ENCODE measurements around the gene VSIG10L2. TPM values are rescaled to one million over a fixed set of nuclear protein-coding genes. Genes with fewer than 3 reads are reported as not detected.

VSIG10L2 gene
- total and polyA plus RNA-seq, 7 donors = 0.68 TPM; not detected in 6

GRCh38 chr11:125974284-125974683 is 28.4 kb downstream of the VSIG10L2 start:
- no peak for DNase-seq

DNA sequence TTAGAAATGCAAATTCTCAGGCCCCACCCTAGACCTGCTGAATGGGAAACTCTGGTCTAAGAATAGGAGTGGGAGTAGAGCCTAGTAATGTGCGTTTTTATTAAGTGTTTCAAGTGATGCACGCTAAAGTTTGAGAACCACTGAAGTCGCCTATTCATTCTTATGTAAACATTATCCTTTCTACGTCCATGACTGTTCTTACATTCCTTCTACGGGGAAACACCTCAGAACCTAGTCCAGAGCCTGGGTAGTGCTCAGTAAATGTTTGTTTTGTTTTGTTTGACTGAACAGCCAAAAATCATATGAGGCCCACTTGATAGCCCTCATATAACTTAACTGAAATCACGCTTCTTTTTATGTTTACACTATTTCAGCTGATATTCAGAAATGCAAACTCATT is 29.8 kb downstream of the VSIG10L2 start:
- Histone ChIP-seq H3K27ac (no peak overlapping the region), H3K4me1 (peaks cover 0 to 6% (median 0%) of the 10 kb centered on the region in 4 donors), H3K36me3 (peaks cover 0 to 50% (median 0%) of the 10 kb centered on the region in 4 donors), H3K27me3 (no peaks in the 10 kb centered on the region), H3K9me3 (no peaks in the 10 kb centered on the region), H3K4me3 (no peak overlapping the region)
- WGBS, 2 donors = 47 to 79% methylated on average over 6 of the region's 6 CpGs
- no peak for DNase-seq
- TF ChIP-seq POLR2A (IDR thresholded peaks at IDR 0.05) = no peak
- no peak for TF ChIP-seq EP300 (IDR thresholded peaks at IDR 0.05)
- TF ChIP-seq POLR2AphosphoS5 (IDR thresholded peaks at IDR 0.05) = no peak
- TF ChIP-seq, protein P1, sequence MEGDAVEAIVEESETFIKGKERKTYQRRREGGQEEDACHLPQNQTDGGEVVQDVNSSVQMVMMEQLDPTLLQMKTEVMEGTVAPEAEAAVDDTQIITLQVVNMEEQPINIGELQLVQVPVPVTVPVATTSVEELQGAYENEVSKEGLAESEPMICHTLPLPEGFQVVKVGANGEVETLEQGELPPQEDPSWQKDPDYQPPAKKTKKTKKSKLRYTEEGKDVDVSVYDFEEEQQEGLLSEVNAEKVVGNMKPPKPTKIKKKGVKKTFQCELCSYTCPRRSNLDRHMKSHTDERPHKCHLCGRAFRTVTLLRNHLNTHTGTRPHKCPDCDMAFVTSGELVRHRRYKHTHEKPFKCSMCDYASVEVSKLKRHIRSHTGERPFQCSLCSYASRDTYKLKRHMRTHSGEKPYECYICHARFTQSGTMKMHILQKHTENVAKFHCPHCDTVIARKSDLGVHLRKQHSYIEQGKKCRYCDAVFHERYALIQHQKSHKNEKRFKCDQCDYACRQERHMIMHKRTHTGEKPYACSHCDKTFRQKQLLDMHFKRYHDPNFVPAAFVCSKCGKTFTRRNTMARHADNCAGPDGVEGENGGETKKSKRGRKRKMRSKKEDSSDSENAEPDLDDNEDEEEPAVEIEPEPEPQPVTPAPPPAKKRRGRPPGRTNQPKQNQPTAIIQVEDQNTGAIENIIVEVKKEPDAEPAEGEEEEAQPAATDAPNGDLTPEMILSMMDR (IDR thresholded peaks at IDR 0.05) = no peak
- intact Hi-C loops (cut with DNase I) = no loop called here

More at GRCh38 chr11:125974284-125974683, 28.4 kb downstream of the VSIG10L2 start:
- TF ChIP-seq POLR2AphosphoS5 (IDR thresholded peaks at IDR 0.05) = no peak
- TF ChIP-seq, protein P1 (IDR thresholded peaks at IDR 0.05) = no peak
- no peak for TF ChIP-seq EP300 (IDR thresholded peaks at IDR 0.05)
- no peak for TF ChIP-seq POLR2A (IDR thresholded peaks at IDR 0.05)
- H3K9me3 ChIP-seq = no peaks in the 10 kb centered on the region
- peaks cover 0 to 48% (median 2%) of the 10 kb centered on the region in 4 donors for H3K36me3 ChIP-seq
- peaks cover 0 to 6% (median 0%) of the 10 kb centered on the region in 4 donors for H3K4me1 ChIP-seq
- no peak overlapping the region for H3K4me3 ChIP-seq
- intact Hi-C loops (cut with DNase I) = no loop called here
- no peaks in the 10 kb centered on the region for H3K27me3 ChIP-seq
- H3K27ac ChIP-seq = no peak overlapping the region

DNA sequence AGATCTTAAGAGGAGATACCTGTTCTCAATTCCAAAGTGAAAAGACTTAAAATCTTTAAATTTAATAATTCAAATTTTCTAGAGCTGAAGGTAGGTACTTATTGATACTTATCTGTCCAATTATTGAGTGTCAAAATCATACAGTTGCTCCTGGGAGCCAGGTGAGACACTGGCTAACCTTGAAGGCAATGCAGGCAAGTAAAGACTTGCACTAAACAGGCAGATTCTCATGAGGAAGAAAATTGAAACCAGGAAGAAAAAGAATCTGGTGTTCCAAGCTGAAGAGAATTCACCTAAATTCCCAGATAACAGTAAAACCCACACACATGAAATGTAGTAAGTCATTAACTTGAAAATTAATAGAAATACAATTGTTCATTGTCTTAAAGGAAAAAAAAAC is 30.3 kb downstream of the VSIG10L2 start:
- DNase-seq = no peak
- Histone ChIP-seq H3K9me3 (no peaks in the 10 kb centered on the region), H3K27ac (no peak overlapping the region), H3K36me3 (peaks cover 0 to 55% (median 0%) of the 10 kb centered on the region in 4 donors), H3K4me3 (no peak overlapping the region), H3K4me1 (peaks cover 0 to 6% (median 0%) of the 10 kb centered on the region in 4 donors), H3K27me3 (no peaks in the 10 kb centered on the region)
- no peak for TF ChIP-seq POLR2AphosphoS5 (IDR thresholded peaks at IDR 0.05)
- TF ChIP-seq, protein P1 (IDR thresholded peaks at IDR 0.05) = no peak
- TF ChIP-seq EP300 (IDR thresholded peaks at IDR 0.05) = no peak
- TF ChIP-seq POLR2A (IDR thresholded peaks at IDR 0.05) = no peak
- intact Hi-C loops (cut with DNase I) = no loop called here

- no peak for DNase-seq
- no peak for TF ChIP-seq POLR2AphosphoS5 (IDR thresholded peaks at IDR 0.05)
- TF ChIP-seq, protein P1 (IDR thresholded peaks at IDR 0.05) = no peak
- TF ChIP-seq EP300 (IDR thresholded peaks at IDR 0.05) = no peak
- no peak for TF ChIP-seq POLR2A (IDR thresholded peaks at IDR 0.05)
- peaks cover 0 to 6% (median 0%) of the 10 kb centered on the region in 4 donors for H3K4me1 ChIP-seq
- no peak overlapping the region for H3K27ac ChIP-seq
- H3K9me3 ChIP-seq = no peaks in the 10 kb centered on the region
- no peaks in the 10 kb centered on the region for H3K27me3 ChIP-seq
- H3K4me3 ChIP-seq = no peak overlapping the region
- intact Hi-C loops (cut with DNase I) = no loop called here
- peaks cover 0 to 65% (median 0%) of the 10 kb centered on the region in 4 donors for H3K36me3 ChIP-seq
- 85 to 87% methylated on average over 3 of the region's 3 CpGs for WGBS, 2 donors
These were observed 31.5 kb downstream of the VSIG10L2 start for GRCh38 chr11:125977333-125977732.

DNA sequence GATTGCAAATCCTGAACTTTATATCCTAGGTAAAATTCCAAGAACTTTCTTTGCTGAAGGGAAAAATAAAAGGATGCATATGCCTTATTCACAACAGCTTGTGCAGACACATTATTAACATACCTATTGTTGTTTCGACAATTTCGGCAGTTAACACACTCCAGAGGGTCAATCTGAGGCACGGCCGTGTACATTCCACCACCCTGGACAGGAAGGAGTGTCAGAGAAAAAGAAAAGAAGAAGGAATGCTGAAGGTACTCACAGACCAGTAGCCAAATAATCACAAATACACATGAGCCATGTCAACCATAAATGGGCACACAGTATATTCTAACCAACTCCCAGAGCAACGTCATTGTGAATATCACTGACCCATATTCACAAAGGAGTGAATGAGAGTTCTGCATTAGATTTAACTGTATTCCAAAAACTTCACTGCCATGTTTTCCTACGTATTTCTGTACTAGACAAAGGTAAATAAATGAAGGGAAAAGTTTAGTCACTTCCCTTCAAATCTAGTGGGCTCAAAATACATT is 32.4 kb downstream of the VSIG10L2 start:
- Histone ChIP-seq H3K9me3 (no peaks in the 10 kb centered on the region), H3K27ac (no peak overlapping the region), H3K4me1 (peaks cover 0 to 6% (median 0%) of the 10 kb centered on the region in 4 donors), H3K36me3 (peaks cover 0 to 73% (median 5%) of the 10 kb centered on the region in 4 donors), H3K27me3 (no peaks in the 10 kb centered on the region), H3K4me3 (no peak overlapping the region)
- WGBS, 2 donors = 70 to 86% methylated on average over 6 of the region's 6 CpGs
- intact Hi-C loops (cut with DNase I) = no loop called here
- TF ChIP-seq, protein P1 (IDR thresholded peaks at IDR 0.05) = no peak
- no peak for TF ChIP-seq EP300 (IDR thresholded peaks at IDR 0.05)
- no peak for TF ChIP-seq POLR2A (IDR thresholded peaks at IDR 0.05)
- TF ChIP-seq POLR2AphosphoS5 (IDR thresholded peaks at IDR 0.05) = no peak
- DNase-seq = no peak
